GM12873 (cell line): ENCODE measurements around the gene OMG.

Experiments
- TF ChIP-seq, protein P1 (sequence below): IDR thresholded peaks from 2 replicates; pipeline ENCODE4 v1.5.1; 2012; ENCODE audit warnings: low read depth, mild to moderate bottlenecking, moderate library complexity, low read length, control low read depth; ENCODE audit not compliant: insufficient read depth; ENCODE audit errors: missing control alignments

OMG gene

DNA sequence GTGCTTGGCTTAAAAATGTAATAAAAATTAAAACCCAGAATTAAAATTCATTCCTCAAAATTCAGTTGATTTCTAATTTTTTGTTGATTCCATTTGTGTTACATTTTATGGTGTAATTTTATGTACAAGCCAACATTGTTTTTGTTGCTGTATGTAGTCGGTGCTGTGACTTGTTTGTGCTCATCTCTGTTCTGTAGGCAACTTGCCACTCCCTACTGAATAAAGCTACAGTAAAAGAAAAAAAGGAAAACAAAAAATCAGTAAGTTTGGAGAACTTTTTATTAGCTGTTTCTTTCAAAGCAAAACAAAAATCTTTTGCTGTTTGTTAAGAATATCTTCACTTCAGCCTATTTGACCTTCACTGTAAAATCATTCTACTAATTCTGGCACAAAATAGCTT lies 44.3 kb downstream of the OMG start:
- TF ChIP-seq, protein P1, sequence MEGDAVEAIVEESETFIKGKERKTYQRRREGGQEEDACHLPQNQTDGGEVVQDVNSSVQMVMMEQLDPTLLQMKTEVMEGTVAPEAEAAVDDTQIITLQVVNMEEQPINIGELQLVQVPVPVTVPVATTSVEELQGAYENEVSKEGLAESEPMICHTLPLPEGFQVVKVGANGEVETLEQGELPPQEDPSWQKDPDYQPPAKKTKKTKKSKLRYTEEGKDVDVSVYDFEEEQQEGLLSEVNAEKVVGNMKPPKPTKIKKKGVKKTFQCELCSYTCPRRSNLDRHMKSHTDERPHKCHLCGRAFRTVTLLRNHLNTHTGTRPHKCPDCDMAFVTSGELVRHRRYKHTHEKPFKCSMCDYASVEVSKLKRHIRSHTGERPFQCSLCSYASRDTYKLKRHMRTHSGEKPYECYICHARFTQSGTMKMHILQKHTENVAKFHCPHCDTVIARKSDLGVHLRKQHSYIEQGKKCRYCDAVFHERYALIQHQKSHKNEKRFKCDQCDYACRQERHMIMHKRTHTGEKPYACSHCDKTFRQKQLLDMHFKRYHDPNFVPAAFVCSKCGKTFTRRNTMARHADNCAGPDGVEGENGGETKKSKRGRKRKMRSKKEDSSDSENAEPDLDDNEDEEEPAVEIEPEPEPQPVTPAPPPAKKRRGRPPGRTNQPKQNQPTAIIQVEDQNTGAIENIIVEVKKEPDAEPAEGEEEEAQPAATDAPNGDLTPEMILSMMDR = no peak

DNA sequence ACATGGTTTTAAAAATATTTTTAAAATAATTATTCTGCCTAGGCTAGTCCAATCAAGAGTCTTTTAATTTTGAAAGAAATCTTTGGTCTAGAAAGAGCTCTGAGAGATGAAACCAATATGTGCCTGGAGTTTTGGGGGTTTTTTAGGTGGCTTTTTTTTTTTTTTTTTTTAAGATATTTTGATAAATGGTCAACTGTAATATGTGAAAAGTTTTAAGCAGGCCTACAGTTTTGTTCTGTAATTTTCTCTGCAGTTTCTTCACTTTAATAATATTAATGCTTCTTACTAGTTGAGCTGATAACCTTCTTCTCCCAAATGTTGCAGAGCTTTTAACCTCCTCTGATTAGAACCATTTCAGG lies 45.1 kb downstream of the OMG start:
- TF ChIP-seq, protein P1 = no peak

DNA sequence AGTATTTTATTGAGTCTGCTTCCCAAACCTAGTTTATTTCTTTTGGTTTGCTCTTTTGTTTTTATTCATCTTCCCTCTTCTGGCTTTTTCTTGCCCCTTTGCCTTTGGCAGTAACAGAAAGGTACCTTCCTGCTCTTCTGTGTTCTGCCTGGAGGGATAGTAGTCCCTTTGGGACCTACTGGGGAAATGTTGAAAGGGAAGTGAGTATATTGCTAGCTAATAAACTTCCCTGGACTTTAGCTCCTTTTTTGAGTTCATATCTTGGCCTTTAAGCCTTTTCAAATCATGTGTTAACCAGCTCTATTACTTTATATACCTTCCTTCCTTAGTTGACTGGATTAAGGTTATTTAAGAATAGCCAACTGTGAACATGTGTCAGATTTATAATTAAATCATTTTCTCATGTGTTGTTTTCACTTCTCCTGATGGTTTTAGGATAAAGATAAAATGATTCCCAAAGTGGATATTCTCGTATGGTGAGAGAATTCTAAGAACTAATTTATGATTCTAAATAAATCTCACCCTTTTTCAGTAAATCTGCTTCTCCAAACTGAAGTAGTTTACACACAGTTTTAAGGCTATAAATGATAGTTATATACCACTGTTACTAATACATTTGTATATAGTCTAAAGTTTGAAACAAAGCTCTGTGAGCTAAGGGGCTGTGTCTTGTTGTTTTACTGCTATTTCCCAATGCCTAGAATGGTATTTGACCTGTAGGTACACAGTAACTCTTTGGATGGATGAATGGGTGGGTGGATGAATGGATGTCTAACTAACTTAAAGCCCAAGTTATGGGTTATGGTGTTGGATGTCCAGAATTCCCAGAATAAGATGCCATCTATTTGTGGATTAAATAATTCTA lies 45.7 kb downstream of the OMG start:
- TF ChIP-seq, protein P1 = no peak

DNA sequence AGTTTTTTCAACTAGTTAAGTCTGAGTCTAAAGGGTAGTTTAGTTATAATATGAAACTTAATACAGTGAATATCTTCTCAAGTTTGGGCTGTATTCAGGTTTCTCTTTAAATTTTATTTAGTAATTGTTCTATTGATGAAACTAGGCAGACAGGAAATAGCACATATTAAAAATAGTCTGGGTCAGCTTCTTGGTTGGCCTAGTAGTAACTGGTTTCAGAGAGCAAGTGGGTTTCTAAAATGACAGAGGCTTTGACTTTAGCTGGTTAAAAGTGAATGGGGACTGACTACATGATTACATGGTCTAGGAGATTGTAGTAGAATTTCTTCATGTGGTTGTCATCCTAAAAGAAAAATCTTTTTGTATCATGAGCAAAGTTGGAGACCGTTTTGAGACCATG lies 46.8 kb downstream of the OMG start:
- TF ChIP-seq, protein P1 = no peak

DNA sequence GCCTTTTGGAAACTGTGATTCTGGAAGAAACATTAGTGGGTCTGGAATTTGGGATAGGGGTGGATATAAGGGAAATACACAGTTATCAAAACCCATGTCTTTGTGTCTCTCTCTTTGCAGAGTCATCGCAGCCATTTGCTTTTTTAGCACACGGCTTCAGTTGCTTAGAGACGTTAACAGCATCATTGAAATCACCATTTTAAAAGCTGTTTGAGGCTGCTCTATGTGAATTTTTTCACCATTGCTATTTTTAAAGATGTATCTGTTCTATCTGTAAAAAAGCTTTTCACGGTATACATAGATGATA lies 47.3 kb downstream of the OMG start:
- TF ChIP-seq, protein P1 = no peak

DNA sequence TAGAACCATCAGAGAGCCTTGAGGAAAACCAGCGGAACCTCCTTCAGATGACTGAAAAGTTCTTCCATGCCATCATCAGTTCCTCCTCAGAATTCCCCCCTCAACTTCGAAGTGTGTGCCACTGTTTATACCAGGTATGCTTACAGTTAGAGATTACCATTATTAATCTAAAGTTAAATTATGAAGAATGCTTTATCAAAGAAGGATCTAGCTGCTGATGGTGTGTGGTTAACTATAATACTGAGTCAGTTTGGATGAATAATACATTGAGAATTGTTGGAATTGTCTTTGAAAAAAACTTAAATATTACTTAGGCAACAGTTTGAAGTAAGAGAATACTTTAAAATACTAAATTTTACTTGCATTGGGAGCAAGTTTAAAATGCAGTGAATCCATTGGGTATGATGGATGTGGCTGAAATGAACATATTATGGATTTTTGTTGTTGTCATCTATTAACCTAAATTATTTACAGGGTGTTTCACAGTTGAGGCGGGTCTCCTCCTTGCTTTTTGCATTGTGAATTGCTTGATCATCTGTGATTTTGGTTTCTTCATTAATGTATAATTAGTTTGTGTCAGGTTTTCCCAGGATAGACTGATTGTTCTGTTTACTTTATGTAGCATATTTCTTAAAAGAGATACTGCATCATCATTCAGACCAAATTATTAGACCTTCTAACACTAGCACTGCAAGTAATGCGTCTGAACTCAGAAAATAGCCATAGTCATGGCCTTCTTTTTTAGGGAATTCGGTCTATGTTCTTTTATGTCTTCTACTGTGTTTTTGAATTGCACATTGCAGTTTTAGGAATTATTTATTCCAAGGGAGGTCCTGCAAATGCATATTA lies 47.8 kb downstream of the OMG start:
- TF ChIP-seq, protein P1 = no peak
